ENCODE results near the gene FLT1. TPM values are rescaled to one million over a fixed set of nuclear protein-coding genes. Genes with fewer than 3 reads are reported as not detected.

The FLT1 gene
- total RNA-seq, 2 donors from 2014 or later: 3.2 to 10.3 TPM

DNA sequence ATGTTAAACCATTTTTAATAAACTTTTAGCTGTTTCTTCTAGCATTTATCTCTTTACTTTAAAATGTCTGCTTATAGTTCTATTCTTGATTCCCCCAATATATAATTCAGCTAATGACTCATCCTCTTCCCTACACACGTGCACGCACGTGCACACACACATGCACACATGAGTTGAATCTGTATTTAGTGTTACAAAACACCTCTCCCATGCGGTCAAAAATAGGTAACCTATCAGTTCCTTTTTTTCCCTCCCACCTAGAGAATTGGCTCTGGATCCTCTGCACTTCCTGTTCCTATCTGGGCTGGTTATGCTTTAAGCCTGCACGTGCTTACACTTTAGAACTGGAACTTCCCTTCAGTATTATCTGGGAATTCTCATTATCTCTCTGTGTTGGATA is 212.5 kb downstream of the FLT1 start:
- 97 to 98% methylated on average over 5 of the region's 5 CpGs for WGBS, 2 experiments (ENCODE audit: insufficient coverage in 1 of 2, insufficient read length in 1 of 2)
- no peak for DNase-seq

DNA sequence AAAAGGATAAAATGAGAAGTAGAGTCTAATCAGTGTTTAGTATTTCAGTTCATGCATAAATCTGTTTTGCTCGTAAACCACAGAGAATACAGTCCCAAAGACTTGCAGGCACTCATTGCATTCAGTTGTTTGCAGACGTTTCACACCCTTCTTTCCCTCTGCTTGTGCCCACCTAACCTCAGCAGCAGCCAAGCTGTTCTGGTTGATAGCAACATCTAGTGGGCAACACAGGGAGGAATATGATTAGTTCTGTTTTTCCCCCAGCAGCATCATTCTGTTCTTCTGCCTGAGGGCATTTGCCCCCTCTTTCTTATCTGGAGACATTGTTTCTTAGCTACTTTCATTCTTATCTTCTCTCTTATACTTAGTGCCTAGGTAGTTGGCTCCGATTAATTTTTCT is 221.0 kb downstream of the FLT1 start:
- Mint-ChIP-seq H3K9me3 (no peaks in the 10 kb centered on the region), H3K36me3 (ENCODE audit: low read depth) (peaks cover 62% of the 10 kb centered on the region), H3K27me3 (ENCODE audit: insufficient read depth) (no peaks in the 10 kb centered on the region), H3K27ac (peak overlapping the region; percentile 72), H3K4me1 (peaks cover 10% of the 10 kb centered on the region), H3K4me3 (no peak overlapping the region)
- no peak overlapping the region for H3K9ac ChIP-seq (ENCODE audit: extremely low read depth, low read length, poor library complexity, severe bottlenecking)
- no peaks in the 10 kb centered on the region for H3K4me1 ChIP-seq (ENCODE audit: control insufficient read depth, insufficient read depth, low read length)
- 54 to 81% methylated on average over 2 to 3 of the region's 3 CpGs for WGBS, 2 experiments (ENCODE audit: insufficient coverage in 1 of 2, insufficient read length in 1 of 2)
- H3K27ac ChIP-seq (ENCODE audit: low read depth, low read length): no peak overlapping the region
- no peaks in the 10 kb centered on the region for H3K9me3 ChIP-seq (ENCODE audit: control insufficient read depth, low read length)
- H3K36me3 ChIP-seq (ENCODE audit: control insufficient read depth, insufficient read depth, low read length): peaks cover 89% of the 10 kb centered on the region
- H3K4me3 ChIP-seq (ENCODE audit: low read length): no peak overlapping the region
- no peaks in the 10 kb centered on the region for H3K27me3 ChIP-seq (ENCODE audit: control insufficient read depth, insufficient read depth, low read length, poor library complexity, severe bottlenecking)
- TF ChIP-seq, protein P1, sequence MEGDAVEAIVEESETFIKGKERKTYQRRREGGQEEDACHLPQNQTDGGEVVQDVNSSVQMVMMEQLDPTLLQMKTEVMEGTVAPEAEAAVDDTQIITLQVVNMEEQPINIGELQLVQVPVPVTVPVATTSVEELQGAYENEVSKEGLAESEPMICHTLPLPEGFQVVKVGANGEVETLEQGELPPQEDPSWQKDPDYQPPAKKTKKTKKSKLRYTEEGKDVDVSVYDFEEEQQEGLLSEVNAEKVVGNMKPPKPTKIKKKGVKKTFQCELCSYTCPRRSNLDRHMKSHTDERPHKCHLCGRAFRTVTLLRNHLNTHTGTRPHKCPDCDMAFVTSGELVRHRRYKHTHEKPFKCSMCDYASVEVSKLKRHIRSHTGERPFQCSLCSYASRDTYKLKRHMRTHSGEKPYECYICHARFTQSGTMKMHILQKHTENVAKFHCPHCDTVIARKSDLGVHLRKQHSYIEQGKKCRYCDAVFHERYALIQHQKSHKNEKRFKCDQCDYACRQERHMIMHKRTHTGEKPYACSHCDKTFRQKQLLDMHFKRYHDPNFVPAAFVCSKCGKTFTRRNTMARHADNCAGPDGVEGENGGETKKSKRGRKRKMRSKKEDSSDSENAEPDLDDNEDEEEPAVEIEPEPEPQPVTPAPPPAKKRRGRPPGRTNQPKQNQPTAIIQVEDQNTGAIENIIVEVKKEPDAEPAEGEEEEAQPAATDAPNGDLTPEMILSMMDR (conservative IDR thresholded peaks at IDR 0.05): peak; percentile 64
- DNase-seq: peak; percentile 64

More for the DNA sequence above, 212.5 kb downstream of the FLT1 start:
- no peak overlapping the region for H3K27ac ChIP-seq (ENCODE audit: low read depth, low read length)
- H3K36me3 ChIP-seq (ENCODE audit: control insufficient read depth, insufficient read depth, low read length): peaks cover 91% of the 10 kb centered on the region
- peaks cover 58% of the 10 kb centered on the region for H3K36me3 Mint-ChIP-seq (ENCODE audit: low read depth)
- TF ChIP-seq, protein P1 (conservative IDR thresholded peaks at IDR 0.05): no peak
- no peak overlapping the region for H3K4me3 ChIP-seq (ENCODE audit: low read length)
- no peaks in the 10 kb centered on the region for H3K27me3 Mint-ChIP-seq (ENCODE audit: insufficient read depth)
- H3K9me3 Mint-ChIP-seq: no peaks in the 10 kb centered on the region
- no peaks in the 10 kb centered on the region for H3K27me3 ChIP-seq (ENCODE audit: control insufficient read depth, insufficient read depth, low read length, poor library complexity, severe bottlenecking)
- H3K9me3 ChIP-seq (ENCODE audit: control insufficient read depth, low read length): peaks cover 3% of the 10 kb centered on the region
- no peaks in the 10 kb centered on the region for H3K4me1 ChIP-seq (ENCODE audit: control insufficient read depth, insufficient read depth, low read length)
- no peak overlapping the region for H3K27ac Mint-ChIP-seq
- H3K9ac ChIP-seq (ENCODE audit: extremely low read depth, low read length, poor library complexity, severe bottlenecking): no peak overlapping the region
- H3K4me1 Mint-ChIP-seq: no peaks in the 10 kb centered on the region
- H3K4me3 Mint-ChIP-seq: no peak overlapping the region

DNA sequence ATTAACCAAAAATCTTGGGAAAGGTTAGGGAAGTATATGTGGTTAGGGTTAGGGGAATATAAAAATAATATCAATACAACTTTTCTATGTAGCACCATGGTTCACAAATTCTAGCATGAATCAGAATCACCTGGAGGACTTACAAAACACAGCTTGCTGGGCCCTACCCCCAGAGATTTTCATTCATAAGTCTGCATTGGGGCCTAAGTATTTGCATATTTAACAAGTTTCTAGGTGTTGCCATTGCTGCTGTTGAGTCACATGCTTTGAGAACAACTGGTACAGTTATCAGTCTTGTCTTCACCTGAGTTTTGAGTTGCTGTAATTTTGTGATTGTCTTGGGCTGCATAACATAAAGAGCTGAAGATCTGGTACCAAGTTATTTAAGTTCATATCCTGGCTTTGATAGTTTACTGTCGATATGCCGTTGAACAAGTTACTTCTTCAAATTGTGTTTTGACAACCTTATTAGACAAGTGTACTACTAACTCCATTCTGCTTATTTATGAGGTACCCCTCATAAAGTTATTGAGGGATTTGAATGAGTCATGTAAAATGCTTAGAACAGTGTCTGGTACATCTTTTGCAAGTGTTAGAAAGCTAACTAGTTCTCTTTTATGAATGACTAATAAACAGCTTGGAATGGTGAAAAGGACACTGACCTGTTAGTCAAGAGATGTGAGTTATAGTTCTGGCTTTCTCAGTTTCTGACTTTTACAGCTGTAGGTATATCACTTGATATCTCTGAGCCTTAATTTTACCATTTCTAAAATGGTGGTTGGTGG is 223.7 kb downstream of the FLT1 start:
- no peak for DNase-seq
- peaks cover 74% of the 10 kb centered on the region for H3K36me3 Mint-ChIP-seq (ENCODE audit: low read depth)
- H3K9me3 Mint-ChIP-seq: no peaks in the 10 kb centered on the region
- Histone ChIP-seq H3K27ac (ENCODE audit: low read depth, low read length) (no peak overlapping the region), H3K4me1 (ENCODE audit: control insufficient read depth, insufficient read depth, low read length) (no peaks in the 10 kb centered on the region), H3K9me3 (ENCODE audit: control insufficient read depth, low read length) (no peaks in the 10 kb centered on the region), H3K9ac (ENCODE audit: extremely low read depth, low read length, poor library complexity, severe bottlenecking) (no peak overlapping the region), H3K4me3 (ENCODE audit: low read length) (no peak overlapping the region), H3K27me3 (ENCODE audit: control insufficient read depth, insufficient read depth, low read length, poor library complexity, severe bottlenecking) (no peaks in the 10 kb centered on the region), H3K36me3 (ENCODE audit: control insufficient read depth, insufficient read depth, low read length) (peaks cover 93% of the 10 kb centered on the region)
- H3K27ac Mint-ChIP-seq: no peak overlapping the region
- no peak overlapping the region for H3K4me3 Mint-ChIP-seq
- TF ChIP-seq, protein P1 (conservative IDR thresholded peaks at IDR 0.05): no peak
- WGBS, 2 experiments (ENCODE audit: insufficient coverage in 1 of 2, insufficient read length in 1 of 2): 97% methylated on average over 2 of the region's 2 CpGs; no CpG with 5 or more reads in 1 of the 2 experiments
- peaks cover 10% of the 10 kb centered on the region for H3K4me1 Mint-ChIP-seq
- H3K27me3 Mint-ChIP-seq (ENCODE audit: insufficient read depth): no peaks in the 10 kb centered on the region
